Measurements from ENCODE around the gene RNF121. TPM values are rescaled to one million over a fixed set of nuclear protein-coding genes. Genes with fewer than 3 reads are reported as not detected.

Gene RNF121
- total RNA-seq, 1 donor from 2014 or later: 21.1 TPM

DNA sequence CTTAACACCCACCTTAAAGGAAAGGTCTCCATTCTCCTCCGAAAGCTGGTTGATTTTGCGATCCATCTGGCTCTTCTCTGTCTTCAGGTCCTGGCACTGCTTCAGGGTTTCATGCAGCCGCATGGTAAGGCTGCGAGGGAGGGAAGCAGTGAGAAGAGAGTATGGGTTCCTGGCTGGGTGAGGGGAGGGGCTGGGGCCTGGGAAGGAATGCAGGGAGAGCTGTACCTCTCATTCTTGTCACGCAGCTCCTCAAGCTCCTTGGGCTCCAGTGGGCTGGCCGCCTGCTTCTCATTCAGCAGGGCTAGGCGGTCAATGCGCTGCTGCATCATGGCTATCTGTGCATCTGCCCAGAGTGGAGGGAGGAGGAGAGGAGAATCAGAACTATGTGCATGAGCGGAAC lies 89.3 kb downstream of the RNF121 start:
- intact Hi-C loops (cut with DNase I): no loop called here
- H3K27ac ChIP-seq: no peak overlapping the region
- no peak overlapping the region for H3K4me3 ChIP-seq
- DNase-seq (ENCODE audit: extremely low spot score in 2 of 2): no peak
- H3K4me1 ChIP-seq: peaks cover 16% of the 10 kb centered on the region
- no peaks in the 10 kb centered on the region for H3K9me3 ChIP-seq
- H3K27me3 ChIP-seq: no peaks in the 10 kb centered on the region
- peaks cover 10 to 99% of the 10 kb centered on the region in 2 donors for H3K36me3 ChIP-seq
- no peak for TF ChIP-seq POLR2AphosphoS5 (IDR thresholded peaks at IDR 0.05; ENCODE audit: insufficient read depth in 1 of 2, low read depth in 1 of 2)
- no peak for TF ChIP-seq POLR2A (IDR thresholded peaks at IDR 0.05)
- TF ChIP-seq, protein P1, sequence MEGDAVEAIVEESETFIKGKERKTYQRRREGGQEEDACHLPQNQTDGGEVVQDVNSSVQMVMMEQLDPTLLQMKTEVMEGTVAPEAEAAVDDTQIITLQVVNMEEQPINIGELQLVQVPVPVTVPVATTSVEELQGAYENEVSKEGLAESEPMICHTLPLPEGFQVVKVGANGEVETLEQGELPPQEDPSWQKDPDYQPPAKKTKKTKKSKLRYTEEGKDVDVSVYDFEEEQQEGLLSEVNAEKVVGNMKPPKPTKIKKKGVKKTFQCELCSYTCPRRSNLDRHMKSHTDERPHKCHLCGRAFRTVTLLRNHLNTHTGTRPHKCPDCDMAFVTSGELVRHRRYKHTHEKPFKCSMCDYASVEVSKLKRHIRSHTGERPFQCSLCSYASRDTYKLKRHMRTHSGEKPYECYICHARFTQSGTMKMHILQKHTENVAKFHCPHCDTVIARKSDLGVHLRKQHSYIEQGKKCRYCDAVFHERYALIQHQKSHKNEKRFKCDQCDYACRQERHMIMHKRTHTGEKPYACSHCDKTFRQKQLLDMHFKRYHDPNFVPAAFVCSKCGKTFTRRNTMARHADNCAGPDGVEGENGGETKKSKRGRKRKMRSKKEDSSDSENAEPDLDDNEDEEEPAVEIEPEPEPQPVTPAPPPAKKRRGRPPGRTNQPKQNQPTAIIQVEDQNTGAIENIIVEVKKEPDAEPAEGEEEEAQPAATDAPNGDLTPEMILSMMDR (IDR thresholded peaks at IDR 0.05): no peak

DNA sequence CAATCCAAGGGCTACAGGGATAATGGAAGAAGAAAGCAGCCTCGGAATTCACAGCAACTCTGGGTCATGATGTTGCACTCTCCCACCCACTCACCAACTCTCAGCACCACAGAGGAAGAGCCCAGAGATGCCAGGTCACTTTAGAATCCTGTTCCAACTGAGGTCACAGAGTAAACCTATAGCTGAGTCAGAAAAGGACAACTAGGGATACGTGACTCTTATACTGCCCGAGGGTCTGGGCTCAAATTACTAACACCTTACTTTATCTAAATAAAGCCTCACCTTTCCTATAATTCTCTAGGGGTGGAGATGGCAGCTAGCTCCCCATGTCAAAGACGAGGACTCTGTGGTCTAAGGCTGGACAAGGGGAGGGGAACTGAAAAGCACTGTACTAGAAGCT lies 94.5 kb downstream of the RNF121 start:
- Histone ChIP-seq H3K9me3 (no peaks in the 10 kb centered on the region), H3K36me3 (peaks cover 6 to 80% of the 10 kb centered on the region in 2 donors), H3K27me3 (no peaks in the 10 kb centered on the region), H3K27ac (no peak overlapping the region), H3K4me3 (no peak overlapping the region), H3K4me1 (peaks cover 44% of the 10 kb centered on the region)
- TF ChIP-seq, protein P1 (IDR thresholded peaks at IDR 0.05): no peak
- TF ChIP-seq POLR2AphosphoS5 (IDR thresholded peaks at IDR 0.05; ENCODE audit: insufficient read depth in 1 of 2, low read depth in 1 of 2): no peak
- TF ChIP-seq POLR2A (IDR thresholded peaks at IDR 0.05): no peak
- intact Hi-C loops (cut with DNase I): no loop called here
- DNase-seq (ENCODE audit: extremely low spot score in 2 of 2): no peak

DNA sequence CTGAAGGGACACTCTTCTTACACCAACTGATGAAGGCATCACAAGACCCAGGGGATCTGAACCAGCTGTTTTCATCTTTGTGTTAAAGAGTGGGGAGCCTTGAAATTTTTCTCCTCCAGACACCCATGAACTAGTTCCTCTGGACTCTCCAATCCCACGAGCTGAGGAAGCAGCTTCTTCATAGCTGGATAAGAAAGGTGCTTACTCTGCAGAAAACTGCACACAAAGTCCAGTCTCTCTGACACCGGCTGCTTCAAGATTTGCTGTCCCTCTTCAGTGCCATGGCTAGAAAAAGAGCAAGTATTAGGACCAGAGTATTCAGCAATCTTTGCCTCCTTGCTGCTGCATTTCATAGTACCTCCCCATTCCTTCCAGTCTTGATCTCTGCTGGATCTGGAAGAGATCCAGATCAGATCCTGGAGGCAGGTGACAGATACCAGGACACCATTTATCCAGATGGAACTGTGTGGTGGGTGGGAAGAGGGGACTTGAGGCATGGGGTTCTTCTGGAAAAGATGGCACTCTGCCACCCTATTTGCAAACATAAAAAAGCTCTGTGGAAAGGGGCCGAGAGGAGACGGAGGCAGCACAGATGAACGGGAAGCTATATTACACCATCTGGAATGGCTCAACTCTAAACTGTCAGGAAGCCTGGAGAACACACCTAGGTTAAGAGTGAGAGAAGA lies 95.4 kb downstream of the RNF121 start:
- intact Hi-C loops (cut with DNase I): no loop called here
- TF ChIP-seq POLR2AphosphoS5 (IDR thresholded peaks at IDR 0.05; ENCODE audit: insufficient read depth in 1 of 2, low read depth in 1 of 2) (no peak), POLR2A (IDR thresholded peaks at IDR 0.05) (no peak)
- TF ChIP-seq, protein P1 (IDR thresholded peaks at IDR 0.05): no peak
- H3K9me3 ChIP-seq: no peaks in the 10 kb centered on the region
- no peak for DNase-seq (ENCODE audit: extremely low spot score in 2 of 2)
- peak overlapping the region; percentile 69 for H3K27ac ChIP-seq
- H3K27me3 ChIP-seq: no peaks in the 10 kb centered on the region
- H3K4me3 ChIP-seq: no peak overlapping the region
- peaks cover 2 to 80% of the 10 kb centered on the region in 2 donors for H3K36me3 ChIP-seq
- peaks cover 53% of the 10 kb centered on the region for H3K4me1 ChIP-seq

DNA sequence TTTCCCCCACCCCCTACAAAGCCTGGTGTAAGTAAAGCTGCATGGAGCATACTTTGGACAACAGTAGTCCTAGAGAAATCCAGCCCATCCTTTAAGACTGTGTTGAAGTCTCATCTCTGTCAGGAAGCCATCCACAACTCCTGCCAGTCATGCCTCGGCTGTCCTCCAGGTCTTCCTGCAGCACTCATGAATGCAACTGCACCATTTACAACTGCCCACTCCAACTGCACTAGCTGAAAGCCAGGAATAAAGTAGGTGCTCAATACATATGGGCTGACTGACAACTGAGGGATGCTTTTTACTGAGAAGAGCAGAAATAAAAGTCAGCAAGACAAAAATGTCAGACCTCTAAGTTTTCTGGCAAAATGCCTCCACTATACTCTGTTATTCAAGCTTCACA lies 97.2 kb downstream of the RNF121 start:
- H3K9me3 ChIP-seq: no peaks in the 10 kb centered on the region
- peaks cover 0 to 65% of the 10 kb centered on the region in 2 donors for H3K36me3 ChIP-seq
- H3K4me3 ChIP-seq: no peak overlapping the region
- TF ChIP-seq POLR2AphosphoS5 (IDR thresholded peaks at IDR 0.05; ENCODE audit: insufficient read depth in 1 of 2, low read depth in 1 of 2) (no peak), POLR2A (IDR thresholded peaks at IDR 0.05) (no peak)
- TF ChIP-seq, protein P1 (IDR thresholded peaks at IDR 0.05): no peak
- DNase-seq (ENCODE audit: extremely low spot score in 2 of 2): no peak
- H3K27me3 ChIP-seq: no peaks in the 10 kb centered on the region
- intact Hi-C loops (cut with DNase I): loop anchor here (5.0 kb wide), 1 partner anchor 66 kb away; no protein-coding TSS in a partner anchor
- peak overlapping the region; percentile 69 for H3K27ac ChIP-seq
- H3K4me1 ChIP-seq: peaks cover 72% of the 10 kb centered on the region

DNA sequence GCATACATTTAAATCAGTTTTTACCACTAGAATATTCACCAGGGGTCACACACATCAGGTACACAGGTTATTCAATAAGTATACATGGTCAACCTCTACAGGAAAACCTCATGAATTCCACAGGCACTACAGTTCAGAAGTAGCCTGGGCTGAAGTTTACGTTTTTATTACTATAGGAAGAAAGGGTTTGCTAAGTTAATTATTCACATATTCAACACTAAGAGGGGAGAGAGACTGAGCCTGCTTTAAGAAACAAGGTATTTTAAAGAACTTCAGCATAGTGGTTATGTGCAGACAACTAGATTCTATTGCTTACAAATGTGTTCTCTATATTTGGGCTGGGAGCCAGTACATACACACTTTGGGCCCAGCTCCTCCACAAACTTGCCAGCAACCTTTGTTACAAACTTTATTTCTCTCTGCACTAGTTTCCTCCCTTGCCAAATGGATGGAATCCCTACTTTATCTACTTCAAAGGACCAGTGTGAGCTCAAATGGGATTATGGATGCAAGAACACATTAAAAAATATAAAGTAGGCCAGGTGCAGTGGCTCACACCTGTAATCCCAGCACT lies 101.7 kb downstream of the RNF121 start:
- Histone ChIP-seq H3K4me3 (no peak overlapping the region), H3K27me3 (no peaks in the 10 kb centered on the region), H3K27ac (no peak overlapping the region), H3K4me1 (peaks cover 98% of the 10 kb centered on the region), H3K9me3 (no peaks in the 10 kb centered on the region), H3K36me3 (peaks cover 3 to 55% of the 10 kb centered on the region in 2 donors)
- TF ChIP-seq POLR2A (IDR thresholded peaks at IDR 0.05) (no peak), POLR2AphosphoS5 (IDR thresholded peaks at IDR 0.05; ENCODE audit: insufficient read depth in 1 of 2, low read depth in 1 of 2) (no peak)
- TF ChIP-seq, protein P1 (IDR thresholded peaks at IDR 0.05): no peak
- intact Hi-C loops (cut with DNase I): no loop called here
- no peak for DNase-seq (ENCODE audit: extremely low spot score in 2 of 2)

All from vagina (tissue), 2 donors.